ENCODE measurements around the gene CALM1. TPM values are rescaled to one million over a fixed set of nuclear protein-coding genes. Genes with fewer than 3 reads are reported as not detected.
A peak's percentile ranks its signal among the peaks of the same experiment; 100 is the strongest.
"Not testable (repeated sequence)": the region's sequence is repeated elsewhere in the genome, so short reads cannot be mapped to it uniquely, and the experiment has no call there.

Gene CALM1
- total RNA-seq, 2 donors from 2014 or later = 391 to 489 TPM

GRCh38 chr14:90388437-90388836 is 8.4 kb upstream of the CALM1 start:
- no peaks in the 10 kb centered on the region for H3K27me3 Mint-ChIP-seq (ENCODE audit: low read depth)
- peak overlapping the region; percentile 21 for H3K27ac Mint-ChIP-seq
- DNase-seq = no peak
- peak in 1 of 2 donors; percentile 12 for ATAC-seq (replicated peaks in 1 of 2)
- no peaks in the 10 kb centered on the region for H3K36me3 Mint-ChIP-seq (ENCODE audit: insufficient read depth in 2 of 2)
- peaks cover 23% of the 10 kb centered on the region for H3K4me1 Mint-ChIP-seq (ENCODE audit: low read depth)
- peak overlapping the region in 1 of 2 donors; percentile 35 for H3K4me3 Mint-ChIP-seq
- H3K9me3 Mint-ChIP-seq = peaks cover 0 to 2% of the 10 kb centered on the region in 2 donors

GRCh38 chr14:90388982-90389381 is 7.8 kb upstream of the CALM1 start:
- no peaks in the 10 kb centered on the region for H3K27me3 Mint-ChIP-seq (ENCODE audit: low read depth)
- peak overlapping the region; percentile 10 for H3K27ac Mint-ChIP-seq
- DNase-seq (no peak), ATAC-seq (replicated peaks in 1 of 2) (peak; percentile 53 to 58)
- peak overlapping the region in 1 of 2 donors; percentile 25 for H3K4me3 Mint-ChIP-seq
- no peaks in the 10 kb centered on the region for H3K36me3 Mint-ChIP-seq (ENCODE audit: insufficient read depth in 2 of 2)
- peaks cover 0 to 2% of the 10 kb centered on the region in 2 donors for H3K9me3 Mint-ChIP-seq
- peaks cover 23% of the 10 kb centered on the region for H3K4me1 Mint-ChIP-seq (ENCODE audit: low read depth)

GRCh38 chr14:90393966-90394365 is 2.9 kb upstream of the CALM1 start:
- no peak overlapping the region for H3K4me3 Mint-ChIP-seq
- peaks cover 5% of the 10 kb centered on the region in 2 donors for H3K36me3 Mint-ChIP-seq (ENCODE audit: insufficient read depth in 2 of 2)
- peaks cover 0 to 2% of the 10 kb centered on the region in 2 donors for H3K9me3 Mint-ChIP-seq
- H3K4me1 Mint-ChIP-seq (ENCODE audit: low read depth) = peaks cover 11% of the 10 kb centered on the region
- no peak for ATAC-seq (replicated peaks in 1 of 2)
- no peak for DNase-seq
- H3K27ac Mint-ChIP-seq = peak overlapping the region; percentile 6
- no peaks in the 10 kb centered on the region for H3K27me3 Mint-ChIP-seq (ENCODE audit: low read depth)

- not testable (repeated sequence) for H3K4me3 Mint-ChIP-seq; H3K27ac Mint-ChIP-seq; DNase-seq; H3K9me3 Mint-ChIP-seq; H3K27me3 Mint-ChIP-seq (ENCODE audit: low read depth); ATAC-seq (replicated peaks in 1 of 2); H3K36me3 Mint-ChIP-seq (ENCODE audit: insufficient read depth in 2 of 2)
- H3K4me1 Mint-ChIP-seq (ENCODE audit: low read depth) = peaks cover 14% of the 10 kb centered on the region
These were observed 2.0 kb upstream of the CALM1 start for GRCh38 chr14:90394782-90395181.

GRCh38 chr14:90397425-90398314 is 841 bp downstream of the CALM1 start:
- Mint-ChIP-seq H3K4me3 (peak overlapping the region; percentile 88 to 93), H3K27ac (peak overlapping the region; percentile 87), H3K36me3 (ENCODE audit: insufficient read depth in 2 of 2) (peaks cover 24 to 34% of the 10 kb centered on the region in 2 donors), H3K9me3 (no peaks in the 10 kb centered on the region), H3K4me1 (ENCODE audit: low read depth) (peaks cover 42% of the 10 kb centered on the region), H3K27me3 (ENCODE audit: low read depth) (no peaks in the 10 kb centered on the region)
- ATAC-seq (replicated peaks in 1 of 2) (peak; percentile 31 to 36), DNase-seq (peak; percentile 72 to 80)

GRCh38 chr14:90398315-90398839 is 1.5 kb downstream of the CALM1 start:
- Mint-ChIP-seq H3K4me3 (peak overlapping the region; percentile 89 to 93), H3K4me1 (ENCODE audit: low read depth) (peaks cover 50% of the 10 kb centered on the region), H3K36me3 (ENCODE audit: insufficient read depth in 2 of 2) (peaks cover 25 to 41% of the 10 kb centered on the region in 2 donors), H3K27ac (peak overlapping the region; percentile 78), H3K9me3 (no peaks in the 10 kb centered on the region), H3K27me3 (ENCODE audit: low read depth) (no peaks in the 10 kb centered on the region)
- ATAC-seq (replicated peaks in 1 of 2) (peak; percentile 12 to 26), DNase-seq (peak; percentile 73 to 77)

- Mint-ChIP-seq H3K36me3 (ENCODE audit: insufficient read depth in 2 of 2) (peaks cover 25 to 47% of the 10 kb centered on the region in 2 donors), H3K4me3 (peak overlapping the region; percentile 89 to 93), H3K9me3 (no peaks in the 10 kb centered on the region), H3K27me3 (ENCODE audit: low read depth) (no peaks in the 10 kb centered on the region), H3K4me1 (ENCODE audit: low read depth) (peaks cover 56% of the 10 kb centered on the region), H3K27ac (peak overlapping the region; percentile 78)
- ATAC-seq (replicated peaks in 1 of 2) (no peak), DNase-seq (no peak)
These were observed 2.2 kb downstream of the CALM1 start for GRCh38 chr14:90398841-90399540.

GRCh38 chr14:90399541-90400444 is 3.0 kb downstream of the CALM1 start:
- H3K36me3 Mint-ChIP-seq (ENCODE audit: insufficient read depth in 2 of 2) = peaks cover 28 to 53% of the 10 kb centered on the region in 2 donors
- peak; percentile 50 to 52 for ATAC-seq (replicated peaks in 1 of 2)
- no peaks in the 10 kb centered on the region for H3K9me3 Mint-ChIP-seq
- DNase-seq = peak; percentile 87 to 90
- H3K27ac Mint-ChIP-seq = peak overlapping the region; percentile 78
- H3K27me3 Mint-ChIP-seq (ENCODE audit: low read depth) = no peaks in the 10 kb centered on the region
- peaks cover 57% of the 10 kb centered on the region for H3K4me1 Mint-ChIP-seq (ENCODE audit: low read depth)
- H3K4me3 Mint-ChIP-seq = peak overlapping the region; percentile 89 to 93

GRCh38 chr14:90400904-90401561 is 4.2 kb downstream of the CALM1 start:
- DNase-seq (no peak), ATAC-seq (replicated peaks in 1 of 2) (no peak)
- peak overlapping the region; percentile 89 to 93 for H3K4me3 Mint-ChIP-seq
- H3K27me3 Mint-ChIP-seq (ENCODE audit: low read depth) = no peaks in the 10 kb centered on the region
- H3K36me3 Mint-ChIP-seq (ENCODE audit: insufficient read depth in 2 of 2) = peaks cover 30 to 63% of the 10 kb centered on the region in 2 donors
- H3K9me3 Mint-ChIP-seq = no peaks in the 10 kb centered on the region
- peak overlapping the region; percentile 78 for H3K27ac Mint-ChIP-seq
- peaks cover 61% of the 10 kb centered on the region for H3K4me1 Mint-ChIP-seq (ENCODE audit: low read depth)

GRCh38 chr14:90402016-90402415 is 5.2 kb downstream of the CALM1 start:
- no peaks in the 10 kb centered on the region for H3K27me3 Mint-ChIP-seq (ENCODE audit: low read depth)
- peaks cover 67% of the 10 kb centered on the region for H3K4me1 Mint-ChIP-seq (ENCODE audit: low read depth)
- H3K27ac Mint-ChIP-seq = peak overlapping the region; percentile 96
- no peaks in the 10 kb centered on the region for H3K9me3 Mint-ChIP-seq
- ATAC-seq (replicated peaks in 1 of 2) (no peak), DNase-seq (no peak)
- peaks cover 30 to 63% of the 10 kb centered on the region in 2 donors for H3K36me3 Mint-ChIP-seq (ENCODE audit: insufficient read depth in 2 of 2)
- peak overlapping the region; percentile 31 to 41 for H3K4me3 Mint-ChIP-seq

GRCh38 chr14:90403065-90403464 is 6.2 kb downstream of the CALM1 start:
- no peaks in the 10 kb centered on the region for H3K27me3 Mint-ChIP-seq (ENCODE audit: low read depth)
- no peaks in the 10 kb centered on the region for H3K9me3 Mint-ChIP-seq
- peak overlapping the region in 1 of 2 donors; percentile 30 for H3K4me3 Mint-ChIP-seq
- ATAC-seq (replicated peaks in 1 of 2) (no peak), DNase-seq (no peak)
- H3K4me1 Mint-ChIP-seq (ENCODE audit: low read depth) = peaks cover 67% of the 10 kb centered on the region
- peaks cover 30 to 63% of the 10 kb centered on the region in 2 donors for H3K36me3 Mint-ChIP-seq (ENCODE audit: insufficient read depth in 2 of 2)
- H3K27ac Mint-ChIP-seq = peak overlapping the region; percentile 96

- H3K36me3 Mint-ChIP-seq (ENCODE audit: insufficient read depth in 2 of 2) = peaks cover 22 to 54% of the 10 kb centered on the region in 2 donors
- DNase-seq (no peak), ATAC-seq (replicated peaks in 1 of 2) (peak in 1 of 2 donors; percentile 17)
- peaks cover 66% of the 10 kb centered on the region for H3K4me1 Mint-ChIP-seq (ENCODE audit: low read depth)
- no peaks in the 10 kb centered on the region for H3K9me3 Mint-ChIP-seq
- H3K27ac Mint-ChIP-seq = peak overlapping the region; percentile 77
- H3K4me3 Mint-ChIP-seq = no peak overlapping the region
- H3K27me3 Mint-ChIP-seq (ENCODE audit: low read depth) = no peaks in the 10 kb centered on the region
These were observed 8.3 kb downstream of the CALM1 start for GRCh38 chr14:90405101-90405500.

Data from activated T-cell treated with anti-CD3 and anti-CD28 coated beads, Interleukin-2, amount 50 U/mL, for 72 hours (primary cell).